ENCODE measurements around the gene TP53I11. TPM values are rescaled to one million over a fixed set of nuclear protein-coding genes. Genes with fewer than 3 reads are reported as not detected.

TP53I11 gene
- total RNA-seq, 1 experiment from 2014 or later = 94.2 TPM

GRCh38 chr11:44957776-44958564 lies 7.3 kb upstream of the TP53I11 start:
- Histone ChIP-seq H2BK12ac (ENCODE audit: insufficient read length, low read depth, low read length) (no peak overlapping the region), H3K79me1 (ENCODE audit: insufficient read depth, low read depth, low read length, poor library complexity, severe bottlenecking) (no peaks in the 10 kb centered on the region), H3K56ac (ENCODE audit: insufficient read length, low read depth, low read length) (no peak overlapping the region), H3K4me1 (ENCODE audit: insufficient read depth, low read length) (peaks cover 18% of the 10 kb centered on the region), H2BK20ac (ENCODE audit: low read depth, low read length, poor library complexity, severe bottlenecking) (no peak overlapping the region), H3K27me3 (ENCODE audit: insufficient read depth, low read length) (no peaks in the 10 kb centered on the region), H3K27ac (ENCODE audit: insufficient read length, low read depth, low read length) (no peak overlapping the region), H3K23ac (ENCODE audit: insufficient read length, low read depth, low read length) (no peak overlapping the region), H3K18ac (ENCODE audit: insufficient read length, low read depth, low read length) (no peak overlapping the region), H4K5ac (ENCODE audit: insufficient read length, low read depth, low read length) (no peak overlapping the region), H4K8ac (replicated peaks; ENCODE audit: insufficient read length, low read depth, low read length) (no peak overlapping the region), H4K20me1 (ENCODE audit: control insufficient read depth, insufficient read depth, insufficient read length) (no peaks in the 10 kb centered on the region), H3K9ac (ENCODE audit: extremely low read depth, insufficient read length, low read length) (no peak overlapping the region), H3T11ph (ENCODE audit: low read length) (no peak overlapping the region), H2BK120ac (ENCODE audit: low read depth, low read length, poor library complexity, severe bottlenecking) (no peak overlapping the region), H3K9me3 (ENCODE audit: control insufficient read depth, low read depth, low read length) (no peaks in the 10 kb centered on the region), H2AFZ (ENCODE audit: low read length) (no peak overlapping the region), H3K14ac (ENCODE audit: insufficient read depth, low read length) (no peak overlapping the region), H3K4ac (ENCODE audit: low read depth, low read length) (no peak overlapping the region), H3K23me2 (ENCODE audit: insufficient read length, low read depth, low read length, poor library complexity, severe bottlenecking) (peaks cover 2% of the 10 kb centered on the region), H3K79me2 (ENCODE audit: insufficient read depth, low read length) (no peaks in the 10 kb centered on the region), H2BK5ac (ENCODE audit: insufficient read length, low read length) (no peak overlapping the region), H2AK5ac (ENCODE audit: insufficient read length, low read length) (no peak overlapping the region), H4K91ac (ENCODE audit: insufficient read length, low read depth, low read length) (no peak overlapping the region), H3K4me2 (ENCODE audit: insufficient read depth, insufficient read length, low read length) (no peak overlapping the region), H2BK15ac (ENCODE audit: low read depth, low read length) (no peak overlapping the region)
- H3K36me3 Mint-ChIP-seq (ENCODE audit: insufficient read depth in 1 of 3, low read depth in 3 of 3) = no peaks in the 10 kb centered on the region
- no peak for TF ChIP-seq CTCF (conservative IDR thresholded peaks at IDR 0.05)
- no CpG with 5 or more reads among the region's 8 CpGs for WGBS (ENCODE audit: extremely low coverage, insufficient read length, low lambda C conversion rate)
- H3K27ac Mint-ChIP-seq = no peak overlapping the region
- peaks cover 20% of the 10 kb centered on the region for H3K27me3 Mint-ChIP-seq (ENCODE audit: low read depth)
- no peak overlapping the region; a peak in 1 of 5 replicates for H3K4me3 Mint-ChIP-seq
- DNase-seq = no peak
- peaks cover 81 to 92% of the 10 kb centered on the region in 2 experiments for H3K4me1 Mint-ChIP-seq
- H3K9me3 Mint-ChIP-seq = no peaks in the 10 kb centered on the region; a peak in 1 of 5 replicates
